Keratinocyte (primary cell): ENCODE data around the gene KIF25. TPM values are rescaled to one million over a fixed set of nuclear protein-coding genes. Genes with fewer than 3 reads are reported as not detected.

Experiments
- DNase-seq: peaks from one replicate; pipeline ENCODE4 v3.0.0-alpha.2; 2011; ENCODE audit warnings: low read depth, missing footprints, low spot score
- FAIRE-seq: peaks from 2 replicates; lab custom pipeline; 2011; peaks lifted over from hg19 to GRCh38; lab: Jason Lieb, UNC
- H2AFZ ChIP-seq: 2 replicates; pipeline ENCODE4 v1.6.0; 2012; ENCODE audit warnings: low read length, control low read depth, inconsistent platforms; ENCODE audit not compliant: control insufficient read depth
- H3K27ac ChIP-seq: 2 replicates; pipeline ENCODE4 v1.5.1; 2011; ENCODE audit warnings: low read length; ENCODE audit not compliant: control insufficient read depth, insufficient read depth
- H3K27me3 ChIP-seq: 3 replicates; pipeline ENCODE4 v1.6.0; 2011; ENCODE audit warnings: low read length; ENCODE audit not compliant: control insufficient read depth, insufficient read depth; ENCODE audit errors: extremely low read depth
- H3K36me3 ChIP-seq, 2 experiments: 2 replicates in 1 of 2; 3 replicates in 1 of 2; pipeline ENCODE4 v1.5.1; 2011; ENCODE audit warnings: low read length in 2 of 2, mild to moderate bottlenecking in 1 of 2; ENCODE audit not compliant: control insufficient read depth in 2 of 2, insufficient read depth in 2 of 2; ENCODE audit errors: extremely low read depth in 1 of 2
- H3K4me1 ChIP-seq: 3 replicates; pipeline ENCODE4 v1.5.1; 2011; ENCODE audit warnings: low read length; ENCODE audit not compliant: control insufficient read depth, insufficient read depth; ENCODE audit errors: extremely low read depth
- H3K4me2 ChIP-seq: 3 replicates; pipeline ENCODE4 v1.6.0; 2011; ENCODE audit warnings: low read depth, low read length; ENCODE audit not compliant: control insufficient read depth, insufficient read depth; ENCODE audit errors: extremely low read depth
- H3K4me3 ChIP-seq, 3 experiments: fragments of 200-600 bp in 1 of 3; sonication (generic) in 1 of 3; 2 replicates in 2 of 3; 3 replicates in 1 of 3; pipeline ENCODE4 v1.5.1; 2011 to 2016; ENCODE audit warnings: low read length in 3 of 3, mild to moderate bottlenecking in 3 of 3, control low read depth in 2 of 3, inconsistent platforms in 1 of 3, low read depth in 1 of 3, mixed read lengths in 1 of 3, mixed run types in 1 of 3, moderate library complexity in 1 of 3; ENCODE audit not compliant: control insufficient read depth in 2 of 3, insufficient read depth in 2 of 3; ENCODE audit errors: extremely low read depth in 1 of 3
- H3K79me2 ChIP-seq: 2 replicates; pipeline ENCODE4 v1.6.0; 2012; ENCODE audit warnings: low read length; ENCODE audit not compliant: control insufficient read depth, insufficient read depth
- H3K9ac ChIP-seq: 3 replicates; pipeline ENCODE4 v1.6.0; 2011; ENCODE audit warnings: low read length; ENCODE audit not compliant: control insufficient read depth, insufficient read depth; ENCODE audit errors: extremely low read depth
- H3K9me1 ChIP-seq: 3 replicates; pipeline ENCODE4 v1.6.0; 2011; ENCODE audit warnings: low read length; ENCODE audit not compliant: control insufficient read depth, insufficient read depth; ENCODE audit errors: extremely low read depth
- H3K9me3 ChIP-seq: 2 replicates; pipeline ENCODE4 v1.5.1; 2012; ENCODE audit warnings: low read depth, low read length; ENCODE audit not compliant: control insufficient read depth
- H4K20me1 ChIP-seq: 3 replicates; pipeline ENCODE4 v1.6.0; 2011; ENCODE audit warnings: low read length; ENCODE audit not compliant: control insufficient read depth, insufficient read depth; ENCODE audit errors: extremely low read depth
- CTCF ChIP-seq, 3 experiments: IDR thresholded peaks in 1 of 3; conservative IDR thresholded peaks in 1 of 3; optimal IDR thresholded peaks in 1 of 3; 2 replicates in 2 of 3; 3 replicates in 1 of 3; pipeline versions ENCODE3 to v1.5.1; 2011; ENCODE audit warnings: low read length in 3 of 3, mild to moderate bottlenecking in 3 of 3, moderate library complexity in 2 of 3, control low read depth in 1 of 3, inconsistent platforms in 1 of 3; ENCODE audit not compliant: insufficient read depth in 2 of 3; ENCODE audit errors: extremely low read depth in 1 of 3
- EZH2 ChIP-seq: IDR thresholded peaks from one replicate; pipeline ENCODE4 v1.6.1; 2012; ENCODE audit warnings: inconsistent platforms, mild to moderate bottlenecking, low read length, moderate library complexity
- dilution Hi-C: fragments of 300-500 bp; cut with MboI; formaldehyde crosslinking; loops from one replicate; pipeline ENCODE4 v1.7.0; 2020; ENCODE audit warnings: low sequenced_read_pairs; ENCODE audit not compliant: extremely low pct_ligation_motif_present
- polyA plus RNA-seq, 5 experiments: library from polyadenylated mRNA; depleted of rRNA in 3 of 5; stranded (reverse) in 3 of 5; stranded (forward) in 1 of 5; unstranded in 1 of 5; fragments of >200 nt; gene quantifications; 1 replicate in 1 of 5; 2 replicates in 3 of 5; 3 replicates in 1 of 5; pipeline versions ENCODE4 v1.2.1 to v1.2.3, GENCODE V29; 2011 to 2012; ENCODE audit warnings: missing spikeins in 2 of 5, low read depth in 1 of 5, low replicate concordance in 1 of 5

KIF25 gene
- polyA plus RNA-seq, 1 donor (not counting 4 experiments of a cell fraction or from before 2014, with no cell fraction given) = not detected

GRCh38 chr6:168078175-168078942 lies 80.9 kb downstream of the KIF25 start:
- Histone ChIP-seq H3K27me3 (no peaks in the 10 kb centered on the region), H3K9me3 (peaks cover 6% of the 10 kb centered on the region)

GRCh38 chr6:168078943-168079405 lies 81.5 kb downstream of the KIF25 start, which contains the start of gene FRMD1:
Gene FRMD1 (minus strand): TSS chr6:168079212. CDS start chr6:168079094, 118 bp downstream.
- no peaks in the 10 kb centered on the region for H3K79me2 ChIP-seq
- DNase-seq (no peak), FAIRE-seq (no peak)
- H4K20me1 ChIP-seq = no peaks in the 10 kb centered on the region
- no peak within 1 kb of the TSS for H2AFZ ChIP-seq
- H3K4me3 ChIP-seq = no peak within 1 kb of the TSS
- no peaks in the 10 kb centered on the region for H3K4me1 ChIP-seq
- no peak for TF ChIP-seq EZH2
- TF ChIP-seq CTCF (optimal IDR thresholded peaks at IDR 0.05 in 1 of 3, IDR thresholded peaks at IDR 0.05 in 1 of 3, conservative IDR thresholded peaks at IDR 0.05 in 1 of 3; ENCODE audit: extremely low read depth in 1 of 3, insufficient read depth in 2 of 3, low read length in 3 of 3) = no peak
- no peaks in the 10 kb centered on the region for H3K9me1 ChIP-seq
- peaks cover 5% of the 10 kb centered on the region for H3K27me3 ChIP-seq
- no peak within 1 kb of the TSS for H3K27ac ChIP-seq
- no peak within 1 kb of the TSS for H3K4me2 ChIP-seq
- dilution Hi-C loops = no loop called here
- peaks cover 6% of the 10 kb centered on the region for H3K9me3 ChIP-seq
- no peaks in the 10 kb centered on the region for H3K36me3 ChIP-seq
- no peak within 1 kb of the TSS for H3K9ac ChIP-seq

More at GRCh38 chr6:168078175-168078942, 80.9 kb downstream of the KIF25 start:
- Histone ChIP-seq H3K9ac (no peak overlapping the region), H4K20me1 (no peaks in the 10 kb centered on the region), H3K4me3 (no peak overlapping the region), H3K9me1 (no peaks in the 10 kb centered on the region), H3K36me3 (no peaks in the 10 kb centered on the region), H2AFZ (no peak overlapping the region), H3K79me2 (no peaks in the 10 kb centered on the region), H3K4me1 (no peaks in the 10 kb centered on the region), H3K27ac (no peak overlapping the region), H3K4me2 (no peak overlapping the region)
- FAIRE-seq = no peak
- dilution Hi-C loops = no loop called here
- no peak for DNase-seq
- TF ChIP-seq CTCF (optimal IDR thresholded peaks at IDR 0.05 in 1 of 3, IDR thresholded peaks at IDR 0.05 in 1 of 3, conservative IDR thresholded peaks at IDR 0.05 in 1 of 3; ENCODE audit: extremely low read depth in 1 of 3, insufficient read depth in 2 of 3, low read length in 3 of 3) = no peak
- TF ChIP-seq EZH2 = no peak
